ENCODE data around the gene SCAF4. TPM values are rescaled to one million over a fixed set of nuclear protein-coding genes. Genes with fewer than 3 reads are reported as not detected.

SCAF4 gene
- total RNA-seq, 1 donor from 2014 or later = 33.4 TPM

GRCh38 chr21:31731056-31731856 is 662 bp downstream of the SCAF4 start:
- Histone ChIP-seq H3K27ac (peak overlapping the region; percentile 96), H3K4me3 (peak overlapping the region; percentile 97), H3K36me3 (no peaks in the 10 kb centered on the region), H3K4me1 (peaks cover 56% of the 10 kb centered on the region), H3K27me3 (ENCODE audit: low read depth) (no peaks in the 10 kb centered on the region), H3K9me3 (no peaks in the 10 kb centered on the region)
- peak; percentile 69 for DNase-seq
- peak; percentile 62 to 66 for ATAC-seq
- TF ChIP-seq CTCF (IDR thresholded peaks at IDR 0.05) = no peak
- intact Hi-C loops (cut with DNase I) = no loop called here

GRCh38 chr21:31730712-31731055 is 1.2 kb downstream of the SCAF4 start:
- H3K4me1 ChIP-seq = peaks cover 57% of the 10 kb centered on the region
- no peaks in the 10 kb centered on the region for H3K9me3 ChIP-seq
- intact Hi-C loops (cut with DNase I) = no loop called here
- TF ChIP-seq CTCF (IDR thresholded peaks at IDR 0.05) = no peak
- no peaks in the 10 kb centered on the region for H3K36me3 ChIP-seq
- no peak for DNase-seq
- peak overlapping the region; percentile 96 for H3K27ac ChIP-seq
- peak overlapping the region; percentile 97 for H3K4me3 ChIP-seq
- ATAC-seq = peak in 1 of 2 donors; percentile 5
- H3K27me3 ChIP-seq (ENCODE audit: low read depth) = no peaks in the 10 kb centered on the region

GRCh38 chr21:31729622-31730343 is 2.1 kb downstream of the SCAF4 start:
- DNase-seq = no peak
- intact Hi-C loops (cut with DNase I) = no loop called here
- H3K4me3 ChIP-seq = peak overlapping the region; percentile 97

GRCh38 chr21:31728952-31729351 is 3.0 kb downstream of the SCAF4 start:
- Histone ChIP-seq H3K9me3 (no peaks in the 10 kb centered on the region), H3K27me3 (ENCODE audit: low read depth) (no peaks in the 10 kb centered on the region), H3K36me3 (no peaks in the 10 kb centered on the region), H3K4me1 (peaks cover 65% of the 10 kb centered on the region), H3K27ac (no peak overlapping the region), H3K4me3 (no peak overlapping the region)
- DNase-seq (no peak), ATAC-seq (no peak)
- intact Hi-C loops (cut with DNase I) = no loop called here
- no peak for TF ChIP-seq CTCF (IDR thresholded peaks at IDR 0.05)

More at GRCh38 chr21:31729622-31730343, 2.1 kb downstream of the SCAF4 start:
- H3K9me3 ChIP-seq = no peaks in the 10 kb centered on the region
- no peaks in the 10 kb centered on the region for H3K36me3 ChIP-seq
- TF ChIP-seq CTCF (IDR thresholded peaks at IDR 0.05) = no peak
- peaks cover 57% of the 10 kb centered on the region for H3K4me1 ChIP-seq
- H3K27ac ChIP-seq = no peak overlapping the region
- ATAC-seq = no peak
- H3K27me3 ChIP-seq (ENCODE audit: low read depth) = no peaks in the 10 kb centered on the region

- no peaks in the 10 kb centered on the region for H3K27me3 ChIP-seq (ENCODE audit: low read depth)
- H3K9me3 ChIP-seq = no peaks in the 10 kb centered on the region
- intact Hi-C loops (cut with DNase I) = no loop called here
- no peak overlapping the region for H3K4me3 ChIP-seq
- H3K36me3 ChIP-seq = no peaks in the 10 kb centered on the region
- no peak for TF ChIP-seq CTCF (IDR thresholded peaks at IDR 0.05)
- no peak for DNase-seq
- H3K27ac ChIP-seq = no peak overlapping the region
- peaks cover 61% of the 10 kb centered on the region for H3K4me1 ChIP-seq
- ATAC-seq = no peak
Measured at GRCh38 chr21:31728191-31728590, 3.7 kb downstream of the SCAF4 start.
